HG03469 (cell line): ENCODE measurements around the gene BLTP1.

Experiments used
- ATAC-seq: cut with Tn5 transposase; IDR thresholded peaks from one replicate; pipeline ENCODE4 v1.9.1; 2021; ENCODE audit warnings: mild to moderate bottlenecking, moderate library complexity, moderate number of reproducible peaks; ENCODE audit not compliant: unreplicated experiment

The BLTP1 gene

GRCh38 chr4:122170775-122171174 is 18.6 kb downstream of the BLTP1 start:
- no peak for ATAC-seq

- ATAC-seq = no peak
Measured at GRCh38 chr4:122171323-122171722, 19.2 kb downstream of the BLTP1 start.

GRCh38 chr4:122172266-122172665 is 20.1 kb downstream of the BLTP1 start:
- no peak for ATAC-seq

GRCh38 chr4:122178961-122179360 is 26.8 kb downstream of the BLTP1 start:
- no peak for ATAC-seq

GRCh38 chr4:122195718-122196117 is 43.6 kb downstream of the BLTP1 start:
- no peak for ATAC-seq
